Measurements from ENCODE around the gene BBS2. TPM values are rescaled to one million over a fixed set of nuclear protein-coding genes. Genes with fewer than 3 reads are reported as not detected.

The BBS2 gene
- total RNA-seq, 1 experiment from 2014 or later, result 56.3 TPM

GRCh38 chr16:56530872-56531271 is 11.0 kb upstream of the BBS2 start:
- Histone ChIP-seq H4K20me1 (ENCODE audit: insufficient read depth) (no peaks in the 10 kb centered on the region), H3K4me2 (no peak overlapping the region), H3K27me3 (ENCODE audit: insufficient read depth, low read depth) (no peaks in the 10 kb centered on the region), H3K4me3 (no peak overlapping the region), H3K4me1 (replicated peaks; ENCODE audit: insufficient read depth) (no peaks in the 10 kb centered on the region), H3K36me3 (ENCODE audit: low read depth) (no peaks in the 10 kb centered on the region), H3K27ac (no peak overlapping the region), H3F3A (ENCODE audit: insufficient read depth, low read depth) (peaks cover 7% of the 10 kb centered on the region; the same call in 1 of the 2 replicates), H2AFZ (no peak overlapping the region), H3K9me2 (ENCODE audit: insufficient read depth) (no peaks in the 10 kb centered on the region), H3K79me2 (ENCODE audit: low read depth) (no peaks in the 10 kb centered on the region), H3K9me3 (ENCODE audit: insufficient read depth, low read depth) (no peaks in the 10 kb centered on the region)
- BruUV-seq (replicated peaks), result no TSS peak
- no peak for DNase-seq
- intact Hi-C loops (cut with micrococcal nuclease; ENCODE audit: unreplicated experiment), result no loop called here
- no peak for TF ChIP-seq EZH2 (IDR thresholded peaks at IDR 0.05; ENCODE audit: low read depth)
- TF ChIP-seq CTCF (conservative IDR thresholded peaks at IDR 0.05), result no peak
- ChIA-PET CTCF (no interaction called here), POLR2A (ENCODE audit: unreplicated experiment) (interaction anchor here (0.6 kb wide), 1 partner anchor 85 kb away, joined by 3 read pairs; no protein-coding TSS in a partner anchor)

- H3F3A ChIP-seq (ENCODE audit: insufficient read depth, low read depth), result no peaks in the 10 kb centered on the region
- intact Hi-C loops (cut with micrococcal nuclease; ENCODE audit: unreplicated experiment), result no loop called here
- no TSS peak for BruUV-seq (replicated peaks)
- no peak for DNase-seq
- H3K4me3 ChIP-seq, result no peak overlapping the region
- no peaks in the 10 kb centered on the region for H3K27me3 ChIP-seq (ENCODE audit: insufficient read depth, low read depth)
- no peaks in the 10 kb centered on the region for H3K9me2 ChIP-seq (ENCODE audit: insufficient read depth)
- ChIA-PET POLR2A (ENCODE audit: unreplicated experiment) (no interaction called here), CTCF (no interaction called here)
- H3K9me3 ChIP-seq (ENCODE audit: insufficient read depth, low read depth), result no peaks in the 10 kb centered on the region
- TF ChIP-seq CTCF (conservative IDR thresholded peaks at IDR 0.05) (no peak), EZH2 (IDR thresholded peaks at IDR 0.05; ENCODE audit: low read depth) (no peak)
- H3K27ac ChIP-seq, result no peak overlapping the region
- peaks cover 6% of the 10 kb centered on the region; the same call in 1 of the 2 replicates for H3K4me1 ChIP-seq (replicated peaks; ENCODE audit: insufficient read depth)
- no peaks in the 10 kb centered on the region for H3K79me2 ChIP-seq (ENCODE audit: low read depth)
- H2AFZ ChIP-seq, result no peak overlapping the region
- H3K4me2 ChIP-seq, result no peak overlapping the region
- H4K20me1 ChIP-seq (ENCODE audit: insufficient read depth), result no peaks in the 10 kb centered on the region
- no peaks in the 10 kb centered on the region for H3K36me3 ChIP-seq (ENCODE audit: low read depth)
Measured at GRCh38 chr16:56525236-56525635, 5.4 kb upstream of the BBS2 start.

- BruUV-seq (replicated peaks), result no TSS peak
- Histone ChIP-seq H3K36me3 (ENCODE audit: low read depth) (no peaks in the 10 kb centered on the region), H3K79me2 (ENCODE audit: low read depth) (peaks cover 30% of the 10 kb centered on the region), H3K4me3 (peak overlapping the region; percentile 81), H3K9me2 (ENCODE audit: insufficient read depth) (no peaks in the 10 kb centered on the region), H3K27ac (no peak overlapping the region), H4K20me1 (ENCODE audit: insufficient read depth) (no peaks in the 10 kb centered on the region; the same call in 1 of the 2 replicates), H3F3A (ENCODE audit: insufficient read depth, low read depth) (0 out of 2 replicates have a peak, but pooled peaks cover 2% of the 10 kb centered on the region), H3K4me1 (replicated peaks; ENCODE audit: insufficient read depth) (peaks cover 24% of the 10 kb centered on the region), H2AFZ (peak overlapping the region; percentile 97), H3K27me3 (ENCODE audit: insufficient read depth, low read depth) (no peaks in the 10 kb centered on the region), H3K4me2 (peak overlapping the region; percentile 97), H3K9me3 (ENCODE audit: insufficient read depth, low read depth) (no peaks in the 10 kb centered on the region)
- no peak for DNase-seq
- TF ChIP-seq EZH2 (IDR thresholded peaks at IDR 0.05; ENCODE audit: low read depth) (no peak), CTCF (conservative IDR thresholded peaks at IDR 0.05) (no peak)
- intact Hi-C loops (cut with micrococcal nuclease; ENCODE audit: unreplicated experiment), result loop anchor here (1.0 kb wide), 1 partner anchor 50 kb away; no protein-coding TSS in a partner anchor
- POLR2A ChIA-PET (ENCODE audit: unreplicated experiment), result no interaction called here
- CTCF ChIA-PET, result no interaction called here
Measured at GRCh38 chr16:56520251-56520577, 390 bp upstream of the BBS2 start.
